ENCODE results near the gene MSRB3. TPM values are rescaled to one million over a fixed set of nuclear protein-coding genes. Genes with fewer than 3 reads are reported as not detected.

The MSRB3 gene
- 15.3 and 23.1 TPM in 2 replicates for total RNA-seq

GRCh38 chr12:65278576-65279368 lies at the start of gene MSRB3:
MSRB3 (plus strand) TSS chr12:65278683; CDS start chr12:65308580, 29,897 bp downstream.

Other genes with a start within 250 kb of the MSRB3 start
- gene WIF1, start 157.4 kb upstream of the MSRB3 start, total RNA-seq = not detected in 2 replicates
- 12.9 and 25.9 TPM in 2 replicates for gene LEMD3, start 109.1 kb upstream of the MSRB3 start, total RNA-seq